ENCODE measurements around the gene HIBCH. TPM values are rescaled to one million over a fixed set of nuclear protein-coding genes. Genes with fewer than 3 reads are reported as not detected.

HIBCH gene
- total and polyA plus RNA-seq, 2 of the 13 experiments (the other 11 are each of a cell fraction or from before 2014, with no cell fraction given): 18.8 to 49.5 TPM

DNA sequence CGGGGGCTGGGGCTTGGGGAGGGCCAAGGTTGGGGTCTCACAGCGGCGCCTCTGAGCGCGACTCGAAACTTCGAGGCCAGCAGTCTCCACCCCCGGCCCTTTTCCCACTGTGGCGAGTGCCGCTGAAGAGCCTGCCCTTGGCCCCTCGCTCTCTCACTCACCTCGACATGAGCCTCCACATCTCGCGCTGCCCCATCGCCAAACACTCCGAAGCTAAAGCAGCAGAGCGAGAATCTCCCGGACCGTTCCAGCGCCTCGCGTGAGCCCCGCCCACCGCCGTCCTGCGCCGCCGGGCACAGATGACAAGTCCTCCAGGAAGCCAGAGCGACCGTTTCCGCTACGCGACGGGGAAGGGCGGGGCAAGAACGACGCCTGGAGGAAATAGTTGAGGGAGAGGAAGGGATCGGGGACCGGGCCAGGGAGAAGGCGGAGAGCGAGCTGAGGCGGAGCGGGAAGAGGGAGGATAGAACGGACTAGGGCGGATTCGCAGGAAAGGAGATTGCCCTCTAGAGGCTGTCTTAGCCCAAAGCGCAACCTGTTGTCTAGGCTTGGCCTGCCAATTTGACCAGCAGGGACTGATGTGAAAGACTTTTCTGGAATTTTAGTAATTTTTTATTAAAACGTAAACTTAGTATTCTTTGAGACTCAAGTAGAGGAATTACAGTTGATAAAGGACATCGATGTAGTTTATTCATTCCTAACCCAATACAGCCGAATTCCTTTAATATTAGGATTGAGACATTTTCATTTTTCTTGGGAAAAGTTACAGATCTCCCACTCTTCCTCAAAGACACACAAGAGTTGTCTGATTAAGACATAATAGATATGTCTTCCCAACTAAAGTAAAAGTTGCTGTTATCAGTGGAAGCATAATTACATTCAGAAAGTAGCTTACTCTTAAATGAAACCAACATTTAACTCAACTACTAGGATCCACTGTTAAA, at the start of gene HIBCH (continued):
- TF ChIP-seq ZHX2 (IDR thresholded peaks at IDR 0.05; ENCODE audit: low read depth) (peak; percentile 86), ZHX2 (CRISPR knock-in tag; IDR thresholded peaks at IDR 0.05; ENCODE audit: borderline replicate concordance) (no peak), XBP1 (CRISPR knock-in tag; IDR thresholded peaks at IDR 0.05) (no peak), ZBTB21 (CRISPR knock-in tag; IDR thresholded peaks at IDR 0.05) (no peak), FOSL1 (CRISPR knock-in tag; IDR thresholded peaks at IDR 0.05; ENCODE audit: borderline replicate concordance) (no peak), ZGPAT (CRISPR knock-in tag; IDR thresholded peaks at IDR 0.05) (peak; percentile 96), GZF1 (CRISPR knock-in tag; IDR thresholded peaks at IDR 0.05) (peak; percentile 39; the same call in 1 of the 2 replicates), RERE (CRISPR knock-in tag; IDR thresholded peaks at IDR 0.05; ENCODE audit: low read depth) (peak; percentile 62; the same call in 1 of the 2 replicates), STAG1 (CRISPR knock-in tag; IDR thresholded peaks at IDR 0.05) (peak; percentile 52), ZKSCAN1 (IDR thresholded peaks at IDR 0.05; ENCODE audit: low read length) (peak; percentile 46; the same call in 1 of the 2 replicates), ZFP62 (CRISPR knock-in tag; IDR thresholded peaks at IDR 0.05) (no peak), TRAFD1 (CRISPR knock-in tag; IDR thresholded peaks at IDR 0.05; ENCODE audit: borderline replicate concordance) (peak; percentile 71; the same call in 1 of the 2 replicates)
